Thyroid gland (tissue), 4 donors: ENCODE data around the gene WSCD2. TPM values are rescaled to one million over a fixed set of nuclear protein-coding genes. Genes with fewer than 3 reads are reported as not detected.

Experiments used
- DNase-seq, 2 donors: peaks; one replicate each; pipeline ENCODE4 v3.0.0-alpha.2; 2019
- H3K27ac ChIP-seq, 3 donors: fragments of 200-600 bp; sonication (generic); 1 replicate in 2 of 3; 2 replicates in 1 of 3; pipeline ENCODE4 v1.5.1; 2016 to 2019; ENCODE audit warnings: mild to moderate bottlenecking in 1 of 3, moderate library complexity in 1 of 3
- H3K27me3 ChIP-seq: fragments of 200-600 bp; sonication (generic); one replicate; pipeline ENCODE4 v1.5.1; 2019
- H3K36me3 ChIP-seq, 2 donors: fragments of 200-600 bp; sonication (generic); one replicate each; pipeline ENCODE4 v1.5.1; 2016 to 2019
- H3K4me1 ChIP-seq, 2 donors: fragments of 200-600 bp; sonication (generic); one replicate each; pipeline ENCODE4 v1.5.1; 2017 to 2019
- H3K4me3 ChIP-seq, 3 donors: fragments of 200-600 bp; sonication (generic); replicated peaks in 1 of 3; 1 replicate in 2 of 3; 2 replicates in 1 of 3; pipeline ENCODE4 v1.5.1; 2016; ENCODE audit warnings: mild to moderate bottlenecking in 1 of 3
- H3K9me3 ChIP-seq: fragments of 200-600 bp; sonication (generic); one replicate; pipeline ENCODE4 v1.5.1; 2017
- POLR2A ChIP-seq, 2 donors: fragments of 450-650 bp; IDR thresholded peaks; one replicate each; pipeline ENCODE4 v1.6.1; 2017; ENCODE audit warnings: antibody characterized with exemption in 2 of 2, mild to moderate bottlenecking in 2 of 2, moderate library complexity in 1 of 2
- WGBS, 2 donors: methylation state at CpG; one replicate each; pipeline ENCODE4 v1.1.5; 2017; 5-methylcytosine and 5-hydroxymethylcytosine counted together
- intact Hi-C: fragments of 100-400 bp; cut with DNase I; formaldehyde crosslinking; loops from one replicate; pipeline ENCODE4 v1.15.1; 2023
- total RNA-seq, 4 donors: library from RNA; depleted of rRNA; stranded (reverse); fragments of >200 nt; gene quantifications; one replicate each; pipeline ENCODE4 v1.2.3, GENCODE V29; 2016
- TF ChIP-seq, protein P1 (sequence below), 6 experiments: fragments of 200-600 bp in 3 of 6; fragments of 450-650 bp in 3 of 6; sonication (generic) in 3 of 6; IDR thresholded peaks; one replicate each; pipeline ENCODE4 v1.5.1; 2016 to 2019; ENCODE audit warnings: antibody characterized with exemption in 6 of 6, mild to moderate bottlenecking in 2 of 6, inconsistent platforms in 1 of 6, moderate library complexity in 1 of 6

The WSCD2 gene
- total RNA-seq, 4 donors from 2014 or later = 35.5 to 117 (median 81.4) TPM

DNA sequence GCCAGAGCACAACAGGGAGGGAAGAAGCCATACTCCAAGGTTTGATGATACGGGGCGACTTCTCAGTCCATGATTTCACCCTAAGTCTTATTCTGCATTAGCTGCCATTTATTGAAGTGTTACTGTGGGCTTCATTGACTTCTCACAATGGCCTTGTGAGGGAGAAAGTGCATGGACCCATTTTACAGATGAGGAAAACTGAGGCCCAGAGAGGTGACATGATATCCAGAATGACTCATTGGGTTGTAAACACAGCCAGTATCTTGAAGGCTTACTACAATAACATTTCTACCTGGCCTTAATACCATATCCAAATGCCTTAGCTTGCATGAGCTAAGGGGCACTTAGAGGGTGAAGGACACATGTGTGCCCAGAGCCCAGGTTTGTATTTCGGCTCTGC lies 109.4 kb downstream of the WSCD2 start:
- Histone ChIP-seq H3K36me3 (peaks cover 9 to 11% of the 10 kb centered on the region in 2 donors), H3K4me3 (no peak overlapping the region), H3K4me1 (no peaks in the 10 kb centered on the region), H3K27me3 (no peaks in the 10 kb centered on the region), H3K9me3 (no peaks in the 10 kb centered on the region), H3K27ac (no peak overlapping the region)
- no peak for DNase-seq
- WGBS, 2 donors = 93 to 96% methylated on average over 3 of the region's 3 CpGs
- TF ChIP-seq POLR2A (IDR thresholded peaks at IDR 0.05) = no peak
- TF ChIP-seq, protein P1, sequence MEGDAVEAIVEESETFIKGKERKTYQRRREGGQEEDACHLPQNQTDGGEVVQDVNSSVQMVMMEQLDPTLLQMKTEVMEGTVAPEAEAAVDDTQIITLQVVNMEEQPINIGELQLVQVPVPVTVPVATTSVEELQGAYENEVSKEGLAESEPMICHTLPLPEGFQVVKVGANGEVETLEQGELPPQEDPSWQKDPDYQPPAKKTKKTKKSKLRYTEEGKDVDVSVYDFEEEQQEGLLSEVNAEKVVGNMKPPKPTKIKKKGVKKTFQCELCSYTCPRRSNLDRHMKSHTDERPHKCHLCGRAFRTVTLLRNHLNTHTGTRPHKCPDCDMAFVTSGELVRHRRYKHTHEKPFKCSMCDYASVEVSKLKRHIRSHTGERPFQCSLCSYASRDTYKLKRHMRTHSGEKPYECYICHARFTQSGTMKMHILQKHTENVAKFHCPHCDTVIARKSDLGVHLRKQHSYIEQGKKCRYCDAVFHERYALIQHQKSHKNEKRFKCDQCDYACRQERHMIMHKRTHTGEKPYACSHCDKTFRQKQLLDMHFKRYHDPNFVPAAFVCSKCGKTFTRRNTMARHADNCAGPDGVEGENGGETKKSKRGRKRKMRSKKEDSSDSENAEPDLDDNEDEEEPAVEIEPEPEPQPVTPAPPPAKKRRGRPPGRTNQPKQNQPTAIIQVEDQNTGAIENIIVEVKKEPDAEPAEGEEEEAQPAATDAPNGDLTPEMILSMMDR (IDR thresholded peaks at IDR 0.05) = no peak
- intact Hi-C loops = no loop called here

DNA sequence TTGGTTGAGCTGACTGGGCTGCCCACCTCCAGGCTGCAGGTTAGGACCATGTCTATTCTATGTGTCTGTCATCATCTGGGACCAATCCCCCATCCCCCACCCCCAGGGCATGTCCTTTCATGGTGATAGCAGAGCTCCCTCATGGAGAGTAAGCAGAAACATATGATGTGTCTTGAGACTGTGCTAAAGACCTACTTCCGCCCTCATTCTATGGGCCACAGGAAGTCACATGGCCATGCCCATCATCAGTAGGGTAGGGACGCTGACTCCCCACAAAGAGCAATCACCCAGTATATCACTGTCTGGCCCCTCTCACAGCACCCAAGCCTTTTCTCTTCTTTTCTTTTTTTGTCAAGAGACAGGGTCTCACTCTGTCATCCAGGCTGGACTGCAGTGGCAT lies 110.3 kb downstream of the WSCD2 start:
- 81 to 100% methylated on average over 2 of the region's 2 CpGs for WGBS, 2 donors
- Histone ChIP-seq H3K36me3 (peaks cover 9 to 11% of the 10 kb centered on the region in 2 donors), H3K4me1 (no peaks in the 10 kb centered on the region), H3K9me3 (no peaks in the 10 kb centered on the region), H3K4me3 (no peak overlapping the region), H3K27me3 (no peaks in the 10 kb centered on the region), H3K27ac (no peak overlapping the region)
- no peak for DNase-seq
- TF ChIP-seq, protein P1 (IDR thresholded peaks at IDR 0.05) = no peak
- TF ChIP-seq POLR2A (IDR thresholded peaks at IDR 0.05) = no peak
- intact Hi-C loops = no loop called here

DNA sequence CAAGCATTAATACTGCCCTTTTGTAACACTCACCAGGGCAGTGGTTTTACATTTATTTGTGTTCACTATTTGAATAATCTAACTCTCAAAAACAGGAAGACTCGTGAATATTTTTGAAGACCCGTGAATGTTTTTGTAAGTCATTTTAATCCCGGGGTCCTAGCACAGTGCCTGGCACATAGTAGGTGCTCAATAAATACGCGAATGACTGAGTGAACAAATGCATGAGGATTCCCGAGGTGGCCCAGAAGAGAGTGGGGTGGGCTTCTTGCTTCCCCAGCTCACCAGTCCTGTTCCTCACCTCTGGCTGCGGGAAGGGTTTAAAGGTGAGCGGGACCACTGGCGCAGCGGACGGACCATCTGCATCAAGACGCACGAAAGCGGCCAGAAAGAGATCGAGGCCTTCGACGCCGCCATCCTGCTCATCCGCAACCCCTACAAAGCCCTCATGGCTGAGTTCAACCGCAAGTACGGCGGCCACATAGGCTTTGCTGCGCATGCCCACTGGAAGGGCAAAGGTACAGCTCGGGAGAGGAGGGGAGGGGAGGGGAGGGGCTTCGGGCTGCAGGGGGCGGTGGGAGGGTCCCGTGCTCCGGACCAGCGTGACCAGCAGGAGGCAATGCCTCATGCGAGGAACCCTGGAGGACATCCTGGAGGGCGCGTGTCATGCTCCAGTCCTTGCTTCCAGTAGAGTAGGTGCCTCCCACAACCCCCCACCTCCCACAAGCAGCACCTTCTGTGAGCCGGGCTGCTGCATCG lies 111.1 kb downstream of the WSCD2 start:
- no peaks in the 10 kb centered on the region for H3K4me1 ChIP-seq
- peaks cover 9 to 11% of the 10 kb centered on the region in 2 donors for H3K36me3 ChIP-seq

DNA sequence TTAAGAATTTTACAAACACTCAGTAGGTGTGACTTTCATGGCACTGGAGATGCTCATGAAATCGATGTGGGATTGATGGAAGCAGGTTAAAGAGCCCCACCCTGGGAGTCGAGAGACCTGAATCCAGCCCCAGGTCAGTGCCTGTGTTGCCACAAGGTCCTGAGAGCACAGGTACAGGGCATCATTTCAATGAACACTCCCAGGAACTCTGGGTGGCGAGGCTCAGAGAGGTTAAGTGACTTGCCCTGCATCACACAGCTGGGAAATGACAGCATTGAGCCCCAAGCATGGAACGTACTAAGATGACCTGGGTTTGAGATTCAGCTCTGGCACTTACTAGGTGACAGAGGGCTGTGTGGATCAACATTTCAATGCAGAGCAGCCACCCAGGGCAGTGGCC lies 111.8 kb downstream of the WSCD2 start:
- peaks cover 9% of the 10 kb centered on the region in 2 donors for H3K36me3 ChIP-seq
- TF ChIP-seq, protein P1 (IDR thresholded peaks at IDR 0.05) = no peak
- TF ChIP-seq POLR2A (IDR thresholded peaks at IDR 0.05) = no peak

More for the DNA sequence above, 111.1 kb downstream of the WSCD2 start:
- WGBS, 2 donors = 79 to 85% methylated on average over 21 to 23 of the region's 34 CpGs
- Histone ChIP-seq H3K9me3 (no peaks in the 10 kb centered on the region), H3K27me3 (no peaks in the 10 kb centered on the region), H3K27ac (no peak overlapping the region), H3K4me3 (no peak overlapping the region)
- TF ChIP-seq, protein P1 (IDR thresholded peaks at IDR 0.05) = no peak
- no peak for TF ChIP-seq POLR2A (IDR thresholded peaks at IDR 0.05)
- no peak for DNase-seq
- intact Hi-C loops = no loop called here

DNA sequence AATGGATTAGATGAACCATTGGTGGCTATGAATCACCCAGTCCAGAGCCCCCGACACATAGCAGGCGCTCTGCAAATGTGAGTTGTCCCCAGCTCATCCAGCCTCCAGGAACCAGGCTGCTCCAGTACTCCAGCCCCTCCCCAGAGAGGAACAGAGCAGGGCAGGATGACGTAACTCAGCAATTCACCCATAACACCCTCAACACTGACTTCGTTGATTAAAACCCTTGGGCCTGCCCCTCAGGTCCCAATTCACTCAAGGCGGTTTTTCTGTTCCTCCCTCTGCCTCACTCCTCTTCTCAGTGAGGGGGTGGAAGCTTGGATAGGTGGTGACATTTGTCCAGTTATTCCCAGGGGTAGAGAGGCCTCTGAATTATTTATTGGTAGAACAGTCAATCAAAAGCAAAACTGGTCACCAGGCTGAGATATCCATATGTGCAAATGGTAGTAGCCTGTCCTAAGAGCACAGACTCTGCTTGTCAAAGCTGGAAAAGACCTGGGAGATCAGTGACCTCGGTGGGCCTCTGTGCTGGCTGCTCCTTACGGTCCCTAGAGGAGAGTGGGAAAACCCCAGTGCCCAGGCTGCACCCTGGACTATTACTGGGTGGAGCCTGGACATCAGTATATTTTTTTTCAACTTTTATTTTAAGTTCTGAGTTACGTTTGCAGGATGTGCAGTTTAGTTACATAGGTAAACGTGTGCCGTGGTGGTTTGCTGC lies 113.1 kb downstream of the WSCD2 start:
- H3K4me3 ChIP-seq = no peak overlapping the region
- no peaks in the 10 kb centered on the region for H3K9me3 ChIP-seq
- no peaks in the 10 kb centered on the region for H3K27me3 ChIP-seq
- 78 to 81% methylated on average over 10 of the region's 10 CpGs for WGBS, 2 donors
- no peak overlapping the region for H3K27ac ChIP-seq
- peaks cover 6 to 9% of the 10 kb centered on the region in 2 donors for H3K36me3 ChIP-seq
- TF ChIP-seq, protein P1 (IDR thresholded peaks at IDR 0.05) = no peak
- no peak for TF ChIP-seq POLR2A (IDR thresholded peaks at IDR 0.05)
- intact Hi-C loops = no loop called here
- DNase-seq = no peak
- no peaks in the 10 kb centered on the region for H3K4me1 ChIP-seq

More for the DNA sequence above, 111.8 kb downstream of the WSCD2 start:
- Histone ChIP-seq H3K9me3 (no peaks in the 10 kb centered on the region), H3K27ac (no peak overlapping the region), H3K4me1 (no peaks in the 10 kb centered on the region), H3K27me3 (no peaks in the 10 kb centered on the region), H3K4me3 (no peak overlapping the region)
- WGBS, 2 donors = 89 to 98% methylated on average over 4 of the region's 4 CpGs
- intact Hi-C loops = no loop called here
- no peak for DNase-seq
